Hepatic stellate cell (primary cell): ENCODE measurements around the gene PHACTR2.

Source experiments
- DNase-seq: peaks from one replicate; pipeline ENCODE4 v3.0.0; 2011; ENCODE audit warnings: low spot score

Gene PHACTR2

DNA sequence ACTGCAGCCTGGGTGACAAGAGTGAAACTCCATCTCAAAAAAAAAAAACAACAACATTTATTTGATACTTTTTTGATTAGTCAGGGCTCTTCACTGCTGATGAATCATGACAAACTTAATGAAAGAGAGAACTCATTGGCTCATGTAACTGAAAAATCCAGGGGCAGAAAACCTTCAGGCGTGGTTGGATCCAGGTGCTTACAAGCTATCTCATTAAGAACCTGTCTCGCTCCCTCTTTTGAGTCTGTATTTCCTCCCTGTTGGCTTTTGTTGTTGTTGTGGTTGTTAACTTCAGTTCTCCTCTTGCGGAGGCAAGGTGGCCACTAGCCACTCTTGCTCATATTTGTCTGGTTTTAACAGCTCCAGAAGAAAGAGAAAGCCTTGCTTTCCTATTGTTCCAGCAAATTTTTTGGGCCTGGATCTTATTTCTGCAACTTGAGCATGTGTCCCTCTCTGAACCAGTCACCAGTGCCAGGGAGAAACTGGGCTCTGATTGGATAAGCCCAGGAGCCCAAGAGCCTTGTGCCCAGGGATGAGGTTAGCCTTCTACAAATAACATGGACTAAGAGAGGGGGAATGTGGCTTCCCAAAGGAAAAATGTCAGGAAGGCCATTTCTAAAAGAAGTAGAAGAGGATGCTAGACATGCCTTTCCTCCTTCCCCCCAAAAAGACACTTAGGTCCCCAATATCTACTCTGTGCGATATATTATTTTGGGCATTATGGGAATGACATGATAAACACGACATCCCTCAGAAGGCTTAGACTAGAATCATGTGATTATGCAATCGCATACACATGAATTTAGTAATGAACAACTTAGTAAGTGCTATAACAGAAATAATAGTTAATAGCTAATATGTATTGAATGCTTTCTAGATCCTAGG is 64.5 kb downstream of the PHACTR2 start:
- no peak for DNase-seq

DNA sequence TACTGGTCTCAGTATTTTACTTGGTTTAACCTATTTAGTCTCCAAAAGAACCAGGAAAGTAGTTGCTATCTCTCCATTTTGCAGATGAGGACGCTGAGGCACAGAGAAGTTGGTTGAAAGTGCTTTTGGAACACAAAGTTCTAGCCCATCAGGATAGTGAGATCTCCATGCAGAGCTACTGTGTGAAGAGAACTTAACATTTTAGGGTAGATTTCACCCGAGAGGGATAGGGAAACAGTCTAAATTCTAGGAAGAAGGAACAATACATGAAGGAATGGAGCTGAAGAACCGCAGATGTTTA is 65.1 kb downstream of the PHACTR2 start:
- no peak for DNase-seq

GRCh38 chr6:143743301-143744166 is 65.8 kb downstream of the PHACTR2 start:
- DNase-seq: peak; percentile 32

- DNase-seq: no peak
Measured at GRCh38 chr6:143744551-143745165, 66.9 kb downstream of the PHACTR2 start.

GRCh38 chr6:143745166-143746133 is 67.7 kb downstream of the PHACTR2 start:
- no peak for DNase-seq

GRCh38 chr6:143746202-143747119 is 68.7 kb downstream of the PHACTR2 start:
- no peak for DNase-seq

DNA sequence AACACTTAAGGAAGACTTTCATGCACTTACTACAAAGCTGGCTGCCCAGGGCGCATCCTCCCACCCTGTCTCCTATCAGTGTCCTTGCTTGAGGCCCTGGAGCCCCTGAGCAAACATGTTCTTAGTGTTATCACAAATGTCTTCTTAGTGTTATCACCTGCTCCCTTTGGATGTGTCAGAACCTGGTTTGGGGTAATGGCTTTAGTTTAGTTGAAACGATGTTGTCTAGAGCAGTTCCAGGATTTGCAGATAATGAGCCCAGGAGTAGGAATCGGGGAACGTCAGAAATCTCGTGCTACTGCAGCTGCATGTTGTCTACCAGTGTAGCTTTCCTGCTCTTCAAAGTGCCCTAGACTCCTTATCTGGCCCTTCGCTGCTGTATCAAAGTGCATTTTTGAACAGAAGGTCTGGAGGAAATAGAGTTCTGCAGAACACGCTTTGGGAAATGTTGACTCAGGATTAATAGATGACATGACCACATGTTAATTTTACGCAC is 69.6 kb downstream of the PHACTR2 start:
- no peak for DNase-seq

DNA sequence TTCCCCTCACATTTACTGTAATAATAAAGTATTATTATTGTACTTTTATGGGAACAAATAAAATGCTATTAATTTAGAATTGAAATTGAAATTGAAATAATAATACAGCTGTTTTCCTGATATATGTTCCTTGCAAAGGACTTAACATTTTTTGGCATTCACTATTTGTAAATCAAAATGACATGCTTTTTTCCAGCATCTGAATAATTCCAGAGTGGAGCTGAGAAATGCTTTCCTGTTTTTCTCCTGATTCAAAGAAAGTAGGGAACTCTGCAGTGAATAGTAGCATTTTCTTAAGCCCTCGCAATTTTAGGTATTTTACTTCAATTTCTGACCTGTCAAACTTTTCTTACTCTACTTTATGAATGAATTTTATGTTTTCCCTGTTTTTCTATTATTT is 72.1 kb downstream of the PHACTR2 start:
- DNase-seq: no peak

- DNase-seq: no peak
Measured at GRCh38 chr6:143750877-143751276, 73.1 kb downstream of the PHACTR2 start.

DNA sequence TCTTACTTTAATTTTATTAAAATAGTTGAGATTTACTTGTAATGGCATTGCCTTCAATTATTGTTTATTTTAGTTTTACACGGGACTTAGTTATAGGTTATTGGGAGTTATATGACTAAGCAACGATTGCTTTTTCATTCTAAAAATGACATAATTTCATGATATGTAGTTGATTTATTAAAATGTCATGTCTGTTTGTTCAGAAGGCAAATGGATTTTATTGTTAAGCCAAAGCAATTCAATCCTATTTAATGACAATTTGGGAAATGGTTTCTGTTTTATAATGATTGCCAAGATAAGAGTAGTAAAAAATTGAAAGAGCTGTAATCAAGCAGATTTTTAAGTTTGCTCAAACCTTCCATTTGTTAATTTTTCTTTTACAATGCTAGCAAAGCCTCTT is 74.7 kb downstream of the PHACTR2 start:
- no peak for DNase-seq

- no peak for DNase-seq
Measured at GRCh38 chr6:143753678-143754077, 75.9 kb downstream of the PHACTR2 start.

DNA sequence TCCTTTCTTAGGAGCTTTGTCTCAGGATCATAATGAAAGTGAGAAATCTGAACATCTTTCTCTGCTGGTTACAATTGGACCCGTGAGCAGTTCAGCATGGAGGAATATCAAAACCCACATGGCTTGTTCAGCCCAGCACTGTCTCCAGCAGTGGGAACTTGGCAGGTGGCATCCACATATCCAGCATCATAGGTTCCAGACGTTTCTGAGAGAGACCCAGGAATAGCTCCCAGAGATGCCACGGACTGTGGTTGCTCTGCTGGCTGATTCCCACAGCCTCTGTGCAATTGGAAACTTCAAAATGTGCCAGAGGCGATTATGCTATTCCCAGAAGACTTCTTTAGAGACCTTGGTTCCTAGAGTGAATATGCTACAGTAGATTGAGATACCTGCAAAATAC is 76.4 kb downstream of the PHACTR2 start:
- no peak for DNase-seq

- no peak for DNase-seq
Measured at GRCh38 chr6:143755301-143755744, 77.6 kb downstream of the PHACTR2 start.

DNA sequence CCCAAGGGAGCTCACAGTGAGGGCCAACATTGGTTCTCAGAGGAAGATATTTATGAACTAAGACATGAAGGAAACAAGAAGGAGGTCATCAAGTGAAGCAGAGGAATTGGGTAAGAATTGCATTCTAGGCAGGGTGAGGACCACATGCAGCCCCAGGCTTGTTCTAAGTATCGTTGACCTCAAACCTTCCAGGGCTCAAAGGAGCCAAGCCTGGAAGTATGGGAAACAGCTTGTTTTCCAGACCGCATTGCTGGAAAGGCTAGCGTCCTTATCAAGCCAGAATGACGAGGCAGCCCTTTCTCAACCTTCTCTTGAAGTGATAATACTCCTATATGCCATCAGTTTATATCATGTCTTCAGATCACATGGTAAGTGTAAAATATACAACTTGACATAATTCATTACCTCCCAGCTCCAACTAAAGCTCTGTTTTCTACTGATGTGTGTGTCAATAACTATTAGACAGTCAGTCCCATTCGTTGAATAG is 79.6 kb downstream of the PHACTR2 start:
- DNase-seq: no peak

- no peak for DNase-seq
Measured at GRCh38 chr6:143758551-143758950, 80.8 kb downstream of the PHACTR2 start.

DNA sequence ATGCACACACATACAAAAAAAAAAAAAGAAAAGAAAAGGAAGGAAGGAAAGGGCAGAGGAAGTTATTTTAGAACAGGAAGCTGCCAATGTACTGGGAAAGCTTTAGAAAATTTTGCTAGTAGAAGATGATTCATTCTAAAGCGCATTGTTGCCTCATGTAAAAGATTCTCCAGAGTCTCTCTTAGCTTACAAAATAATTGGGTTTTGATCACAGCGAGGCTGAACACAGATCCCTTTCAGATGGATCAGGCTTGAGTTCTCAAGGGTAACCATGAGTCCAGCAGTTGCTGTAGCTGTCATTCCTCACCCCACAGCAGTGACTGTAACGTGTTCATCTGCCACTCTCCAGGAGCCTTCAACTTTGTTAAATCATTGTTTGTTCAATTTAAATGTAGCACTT is 81.9 kb downstream of the PHACTR2 start:
- DNase-seq: no peak

- DNase-seq: no peak
Measured at GRCh38 chr6:143761074-143761473, 83.3 kb downstream of the PHACTR2 start.

- no peak for DNase-seq
Measured at GRCh38 chr6:143762126-143762525, 84.4 kb downstream of the PHACTR2 start.

- no peak for DNase-seq
Measured at GRCh38 chr6:143765422-143766184, 87.8 kb downstream of the PHACTR2 start.
